ENCODE data around the gene LHFPL2. TPM values are rescaled to one million over a fixed set of nuclear protein-coding genes. Genes with fewer than 3 reads are reported as not detected.

Gene LHFPL2
- total and polyA plus RNA-seq, 2 experiments from 2014 or later = 10.6 to 50.8 TPM

DNA sequence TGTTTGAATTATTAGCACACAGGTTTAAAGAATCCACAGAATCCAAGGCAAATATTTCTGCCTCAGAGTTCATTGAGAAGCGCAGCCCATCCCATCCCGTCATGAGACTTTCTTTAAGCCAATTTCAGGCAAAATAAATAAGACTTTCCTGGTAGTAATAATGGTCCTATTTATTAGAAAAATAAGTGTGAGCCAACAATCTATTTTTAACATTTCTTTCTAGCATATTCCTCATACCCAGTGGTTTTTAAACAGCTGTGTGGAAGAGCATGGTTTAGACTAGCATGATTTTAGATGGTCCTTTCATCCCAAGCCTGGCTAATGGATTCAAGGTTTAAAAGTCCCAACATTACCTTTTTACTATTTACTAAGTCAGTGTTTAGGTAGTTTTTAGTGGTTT lies 162.4 kb downstream of the LHFPL2 start:
- Histone ChIP-seq H3K79me2 (replicated peaks; ENCODE audit: insufficient read depth) (no peaks in the 10 kb centered on the region), H3K36me3 (ENCODE audit: insufficient read depth) (no peaks in the 10 kb centered on the region; the same call in 1 of the 2 replicates), H3K4me2 (no peak overlapping the region), H3K27me3 (ENCODE audit: insufficient read depth) (no peaks in the 10 kb centered on the region), H3F3A (replicated peaks; ENCODE audit: low read depth) (no peaks in the 10 kb centered on the region), H3K27ac (ENCODE audit: low read depth) (no peak overlapping the region), H2AFZ (no peak overlapping the region), H4K20me1 (replicated peaks; ENCODE audit: insufficient read depth) (no peaks in the 10 kb centered on the region; the same call in 1 of the 2 replicates), H3K9me2 (ENCODE audit: insufficient read depth) (no peaks in the 10 kb centered on the region), H3K4me3 (no peak overlapping the region), H3K4me1 (ENCODE audit: insufficient read depth) (no peaks in the 10 kb centered on the region)
- ATAC-seq = no peak
- H3K36me3 Mint-ChIP-seq (ENCODE audit: low read depth) = peaks cover 35% of the 10 kb centered on the region
- no peak overlapping the region for H3K27ac Mint-ChIP-seq
- no peaks in the 10 kb centered on the region for H3K9me3 Mint-ChIP-seq
- H3K27me3 Mint-ChIP-seq (ENCODE audit: insufficient read depth, low read depth, poor library complexity) = peaks cover 9% of the 10 kb centered on the region
- DNase-seq (ENCODE audit: low spot score) = no peak
- H3K4me3 Mint-ChIP-seq = no peak overlapping the region
- peaks cover 7% of the 10 kb centered on the region for H3K4me1 Mint-ChIP-seq
- TF ChIP-seq, protein P1, sequence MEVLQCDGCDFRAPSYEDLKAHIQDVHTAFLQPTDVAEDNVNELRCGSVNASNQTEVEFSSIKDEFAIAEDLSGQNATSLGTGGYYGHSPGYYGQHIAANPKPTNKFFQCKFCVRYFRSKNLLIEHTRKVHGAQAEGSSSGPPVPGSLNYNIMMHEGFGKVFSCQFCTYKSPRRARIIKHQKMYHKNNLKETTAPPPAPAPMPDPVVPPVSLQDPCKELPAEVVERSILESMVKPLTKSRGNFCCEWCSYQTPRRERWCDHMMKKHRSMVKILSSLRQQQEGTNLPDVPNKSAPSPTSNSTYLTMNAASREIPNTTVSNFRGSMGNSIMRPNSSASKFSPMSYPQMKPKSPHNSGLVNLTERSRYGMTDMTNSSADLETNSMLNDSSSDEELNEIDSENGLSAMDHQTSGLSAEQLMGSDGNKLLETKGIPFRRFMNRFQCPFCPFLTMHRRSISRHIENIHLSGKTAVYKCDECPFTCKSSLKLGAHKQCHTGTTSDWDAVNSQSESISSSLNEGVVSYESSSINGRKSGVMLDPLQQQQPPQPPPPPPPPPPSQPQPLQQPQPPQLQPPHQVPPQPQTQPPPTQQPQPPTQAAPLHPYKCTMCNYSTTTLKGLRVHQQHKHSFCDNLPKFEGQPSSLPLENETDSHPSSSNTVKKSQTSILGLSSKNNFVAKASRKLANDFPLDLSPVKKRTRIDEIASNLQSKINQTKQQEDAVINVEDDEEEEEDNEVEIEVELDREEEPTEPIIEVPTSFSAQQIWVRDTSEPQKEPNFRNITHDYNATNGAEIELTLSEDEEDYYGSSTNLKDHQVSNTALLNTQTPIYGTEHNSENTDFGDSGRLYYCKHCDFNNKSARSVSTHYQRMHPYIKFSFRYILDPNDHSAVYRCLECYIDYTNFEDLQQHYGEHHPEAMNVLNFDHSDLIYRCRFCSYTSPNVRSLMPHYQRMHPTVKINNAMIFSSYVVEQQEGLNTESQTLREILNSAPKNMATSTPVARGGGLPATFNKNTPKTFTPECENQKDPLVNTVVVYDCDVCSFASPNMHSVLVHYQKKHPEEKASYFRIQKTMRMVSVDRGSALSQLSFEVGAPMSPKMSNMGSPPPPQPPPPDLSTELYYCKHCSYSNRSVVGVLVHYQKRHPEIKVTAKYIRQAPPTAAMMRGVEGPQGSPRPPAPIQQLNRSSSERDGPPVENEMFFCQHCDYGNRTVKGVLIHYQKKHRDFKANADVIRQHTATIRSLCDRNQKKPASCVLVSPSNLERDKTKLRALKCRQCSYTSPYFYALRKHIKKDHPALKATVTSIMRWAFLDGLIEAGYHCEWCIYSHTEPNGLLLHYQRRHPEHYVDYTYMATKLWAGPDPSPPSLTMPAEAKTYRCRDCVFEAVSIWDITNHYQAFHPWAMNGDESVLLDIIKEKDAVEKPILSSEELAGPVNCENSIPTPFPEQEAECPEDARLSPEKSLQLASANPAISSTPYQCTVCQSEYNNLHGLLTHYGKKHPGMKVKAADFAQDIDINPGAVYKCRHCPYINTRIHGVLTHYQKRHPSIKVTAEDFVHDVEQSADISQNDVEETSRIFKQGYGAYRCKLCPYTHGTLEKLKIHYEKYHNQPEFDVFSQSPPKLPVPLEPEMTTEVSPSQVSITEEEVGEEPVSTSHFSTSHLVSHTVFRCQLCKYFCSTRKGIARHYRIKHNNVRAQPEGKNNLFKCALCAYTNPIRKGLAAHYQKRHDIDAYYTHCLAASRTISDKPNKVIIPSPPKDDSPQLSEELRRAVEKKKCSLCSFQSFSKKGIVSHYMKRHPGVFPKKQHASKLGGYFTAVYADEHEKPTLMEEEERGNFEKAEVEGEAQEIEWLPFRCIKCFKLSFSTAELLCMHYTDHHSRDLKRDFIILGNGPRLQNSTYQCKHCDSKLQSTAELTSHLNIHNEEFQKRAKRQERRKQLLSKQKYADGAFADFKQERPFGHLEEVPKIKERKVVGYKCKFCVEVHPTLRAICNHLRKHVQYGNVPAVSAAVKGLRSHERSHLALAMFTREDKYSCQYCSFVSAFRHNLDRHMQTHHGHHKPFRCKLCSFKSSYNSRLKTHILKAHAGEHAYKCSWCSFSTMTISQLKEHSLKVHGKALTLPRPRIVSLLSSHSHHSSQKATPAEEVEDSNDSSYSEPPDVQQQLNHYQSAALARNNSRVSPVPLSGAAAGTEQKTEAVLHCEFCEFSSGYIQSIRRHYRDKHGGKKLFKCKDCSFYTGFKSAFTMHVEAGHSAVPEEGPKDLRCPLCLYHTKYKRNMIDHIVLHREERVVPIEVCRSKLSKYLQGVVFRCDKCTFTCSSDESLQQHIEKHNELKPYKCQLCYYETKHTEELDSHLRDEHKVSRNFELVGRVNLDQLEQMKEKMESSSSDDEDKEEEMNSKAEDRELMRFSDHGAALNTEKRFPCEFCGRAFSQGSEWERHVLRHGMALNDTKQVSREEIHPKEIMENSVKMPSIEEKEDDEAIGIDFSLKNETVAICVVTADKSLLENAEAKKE (CRISPR knock-in tag; IDR thresholded peaks at IDR 0.05) = no peak
- TF ChIP-seq, protein P2, sequence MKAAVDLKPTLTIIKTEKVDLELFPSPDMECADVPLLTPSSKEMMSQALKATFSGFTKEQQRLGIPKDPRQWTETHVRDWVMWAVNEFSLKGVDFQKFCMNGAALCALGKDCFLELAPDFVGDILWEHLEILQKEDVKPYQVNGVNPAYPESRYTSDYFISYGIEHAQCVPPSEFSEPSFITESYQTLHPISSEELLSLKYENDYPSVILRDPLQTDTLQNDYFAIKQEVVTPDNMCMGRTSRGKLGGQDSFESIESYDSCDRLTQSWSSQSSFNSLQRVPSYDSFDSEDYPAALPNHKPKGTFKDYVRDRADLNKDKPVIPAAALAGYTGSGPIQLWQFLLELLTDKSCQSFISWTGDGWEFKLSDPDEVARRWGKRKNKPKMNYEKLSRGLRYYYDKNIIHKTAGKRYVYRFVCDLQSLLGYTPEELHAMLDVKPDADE (IDR thresholded peaks at IDR 0.05) = no peak
- TF ChIP-seq ZNF331 (CRISPR knock-in tag; IDR thresholded peaks at IDR 0.05; ENCODE audit: low read depth) = no peak
